GM23338 (cell line): ENCODE results near the gene PHC3. TPM values are rescaled to one million over a fixed set of nuclear protein-coding genes. Genes with fewer than 3 reads are reported as not detected.

Experiments used
- ATAC-seq: fragments of 200-7000 bp; cut with Tn5 transposase; 3 replicates; pipeline ENCODE4 v1.9.1; 2020
- DNase-seq: peaks from one replicate; pipeline ENCODE4 v3.0.0-alpha.2; 2015; ENCODE audit warnings: low spot score
- H2AFZ ChIP-seq: fragments of 200-600 bp; sonication (generic); 2 replicates; pipeline ENCODE4 v1.8.0; 2016; ENCODE audit warnings: antibody characterized with exemption, mild to moderate bottlenecking, moderate library complexity
- H3F3A ChIP-seq: fragments of 200-600 bp; sonication (generic); replicated peaks from 2 replicates; pipeline ENCODE4 v1.8.0; 2017; ENCODE audit warnings: antibody characterized with exemption, mixed run types, low read depth
- H3K27ac ChIP-seq: fragments of 200-600 bp; sonication (generic); 2 replicates; pipeline ENCODE4 v1.6.1; 2016; ENCODE audit warnings: low read depth
- H3K27me3 ChIP-seq: fragments of 200-600 bp; sonication (generic); 2 replicates; pipeline ENCODE4 v1.8.0; 2016; ENCODE audit warnings: mild to moderate bottlenecking, mixed run types, moderate library complexity; ENCODE audit not compliant: insufficient read depth
- H3K36me3 ChIP-seq: fragments of 200-600 bp; sonication (generic); 2 replicates; pipeline ENCODE4 v1.8.0; 2016; ENCODE audit warnings: mild to moderate bottlenecking; ENCODE audit not compliant: insufficient read depth
- H3K4me1 ChIP-seq: fragments of 200-600 bp; sonication (generic); 2 replicates; pipeline ENCODE4 v1.8.0; 2016; ENCODE audit warnings: mild to moderate bottlenecking, moderate library complexity; ENCODE audit not compliant: insufficient read depth
- H3K4me2 ChIP-seq: fragments of 200-600 bp; sonication (generic); 2 replicates; pipeline ENCODE4 v1.7.1; 2017; ENCODE audit warnings: mixed run types
- H3K4me3 ChIP-seq: fragments of 200-600 bp; sonication (generic); 2 replicates; pipeline ENCODE4 v1.6.1; 2016; ENCODE audit warnings: mixed run types
- H3K79me2 ChIP-seq: fragments of 200-600 bp; sonication (generic); replicated peaks from 2 replicates; pipeline ENCODE4 v1.8.0; 2017; ENCODE audit warnings: mild to moderate bottlenecking; ENCODE audit not compliant: insufficient read depth
- H3K9me2 ChIP-seq: fragments of 200-600 bp; sonication (generic); 2 replicates; pipeline ENCODE4 v1.8.0; 2017; ENCODE audit not compliant: insufficient read depth
- H4K20me1 ChIP-seq: fragments of 200-600 bp; sonication (generic); replicated peaks from 2 replicates; pipeline ENCODE4 v1.8.0; 2017; ENCODE audit warnings: mild to moderate bottlenecking; ENCODE audit not compliant: insufficient read depth
- H3K27ac Mint-ChIP-seq: 2 replicates; pipeline ENCODE4 v1.8.0; 2020; ENCODE audit warnings: inconsistent platforms, mild to moderate bottlenecking, moderate library complexity, mixed read lengths
- H3K27me3 Mint-ChIP-seq: 3 replicates; pipeline ENCODE4 v1.8.0; 2022; ENCODE audit warnings: low read depth, mild to moderate bottlenecking, moderate library complexity, mixed read lengths, inconsistent platforms; ENCODE audit not compliant: insufficient read depth, poor library complexity
- H3K36me3 Mint-ChIP-seq: 3 replicates; pipeline ENCODE4 v1.8.0; 2021; ENCODE audit warnings: low read depth, mild to moderate bottlenecking, inconsistent platforms, moderate library complexity, mixed read lengths
- H3K4me1 Mint-ChIP-seq: 3 replicates; pipeline ENCODE4 v1.8.0; 2020; ENCODE audit warnings: mild to moderate bottlenecking, inconsistent platforms, mixed read lengths
- H3K4me3 Mint-ChIP-seq: 3 replicates; pipeline ENCODE4 v1.8.0; 2021; ENCODE audit warnings: moderate library complexity, mild to moderate bottlenecking, inconsistent platforms, mixed read lengths
- H3K9me3 Mint-ChIP-seq: 3 replicates; pipeline ENCODE4 v1.8.0; 2020; ENCODE audit warnings: moderate library complexity, mild to moderate bottlenecking, inconsistent platforms, mixed read lengths
- CREB1 ChIP-seq: fragments of 250-450 bp; sonication (Bioruptor Pico); IDR thresholded peaks from 2 replicates; pipeline ENCODE4 v1.5.0; 2020; ENCODE audit warnings: low read depth, mild to moderate bottlenecking, moderate library complexity
- EZH2 ChIP-seq: fragments of 200-600 bp; sonication (generic); IDR thresholded peaks from one replicate; pipeline ENCODE4 v1.8.0; 2017; ENCODE audit warnings: antibody characterized with exemption, mild to moderate bottlenecking, low read depth; ENCODE audit not compliant: unreplicated experiment
- JUNB ChIP-seq: IDR thresholded peaks from one replicate; pipeline ENCODE4 v1.6.1; 2016; ENCODE audit warnings: antibody characterized with exemption; ENCODE audit not compliant: unreplicated experiment
- NANOG ChIP-seq: IDR thresholded peaks from 2 replicates; pipeline ENCODE4 v1.6.1; 2016; ENCODE audit warnings: antibody characterized with exemption, borderline replicate concordance
- POLR2AphosphoS5 ChIP-seq: IDR thresholded peaks from 2 replicates; pipeline ENCODE4 v1.6.1; 2016; ENCODE audit warnings: antibody characterized with exemption, low read depth
- STAT1 ChIP-seq: IDR thresholded peaks from one replicate; pipeline ENCODE4 v1.6.1; 2016; ENCODE audit warnings: antibody characterized with exemption; ENCODE audit not compliant: unreplicated experiment
- ZNF114 ChIP-seq: fragments of 250-450 bp; sonication (Bioruptor Pico); IDR thresholded peaks from 2 replicates; pipeline ENCODE4 v1.5.0; 2020; ENCODE audit warnings: mild to moderate bottlenecking, moderate library complexity
- ZNF331 ChIP-seq: fragments of 250-450 bp; sonication (Bioruptor Pico); IDR thresholded peaks from 2 replicates; pipeline ENCODE4 v1.5.0; 2020; ENCODE audit warnings: low read depth, mild to moderate bottlenecking, moderate library complexity
- polyA plus RNA-seq: library from polyadenylated mRNA; unstranded; fragments of >200 nt; fragmentation: Nextera tagmentation; extraction: Ambion mirVana; gene quantifications from 2 replicates; pipeline ENCODE4 v1.2.1, GENCODE V29; 2016
- total RNA-seq: library from RNA; depleted of rRNA; stranded (reverse); fragments of >200 nt; shearing (Covaris generic); gene quantifications from 2 replicates; pipeline ENCODE4 v1.2.3, GENCODE V29; 2014
- TF ChIP-seq, protein P1 (sequence below): IDR thresholded peaks from 2 replicates; pipeline ENCODE4 v1.6.1; 2016; ENCODE audit warnings: antibody characterized with exemption
- TF ChIP-seq, protein P2 (sequence below), 2 experiments: fragments of 200-600 bp in 1 of 2; sonication (generic) in 1 of 2; conservative IDR thresholded peaks; 2 replicates each; pipeline versions ENCODE4 v1.5.1 to v1.6.1; 2016 to 2017; ENCODE audit warnings: antibody characterized with exemption in 2 of 2, low read depth in 2 of 2, mild to moderate bottlenecking in 2 of 2, moderate library complexity in 1 of 2
- TF ChIP-seq, protein P3 (sequence below): IDR thresholded peaks from one replicate; pipeline ENCODE4 v1.6.1; 2018; ENCODE audit warnings: antibody characterized with exemption; ENCODE audit not compliant: unreplicated experiment

PHC3 gene
- total and polyA plus RNA-seq, 2 experiments from 2014 or later: 23.9 to 83.5 TPM

DNA sequence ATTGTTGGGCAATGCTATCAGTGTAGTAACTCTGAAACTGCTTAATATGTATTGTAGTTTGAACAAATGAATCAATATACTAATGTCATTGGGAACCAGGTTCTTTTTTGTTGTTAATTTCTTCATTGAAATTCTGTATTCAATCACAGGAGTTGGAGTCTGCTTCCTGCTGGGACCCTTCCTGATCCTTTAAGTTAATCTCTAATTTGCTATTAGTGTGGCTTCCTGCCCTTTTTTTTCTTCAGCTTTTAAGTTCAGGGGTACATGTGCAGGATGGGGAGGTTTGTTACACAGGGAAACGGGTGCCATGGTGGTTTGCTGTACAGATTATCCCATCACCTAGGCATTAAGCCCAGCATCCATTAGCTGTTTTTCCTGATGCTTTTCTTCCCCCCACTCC is 122.1 kb downstream of the PHC3 start:
- Mint-ChIP-seq H3K4me3 (peak overlapping the region; percentile 45), H3K4me1 (peaks cover 62% of the 10 kb centered on the region), H3K9me3 (no peaks in the 10 kb centered on the region), H3K27ac (peak overlapping the region; percentile 82), H3K36me3 (peaks cover 15% of the 10 kb centered on the region), H3K27me3 (peaks cover 3% of the 10 kb centered on the region)
- DNase-seq (peak; percentile 42), ATAC-seq (no peak; the same call in 2 of the 3 replicates)
- H3F3A ChIP-seq: peaks cover 5% of the 10 kb centered on the region; the same call in 1 of the 2 replicates
- H3K4me1 ChIP-seq: peaks cover 44% of the 10 kb centered on the region
- TF ChIP-seq ZNF331 (no peak), JUNB (no peak), NANOG (peak; percentile 56; the same call in 1 of the 2 replicates)
- no peaks in the 10 kb centered on the region for H3K36me3 ChIP-seq
- H3K27me3 ChIP-seq: no peaks in the 10 kb centered on the region
- no peak overlapping the region; the same call in 1 of the 2 replicates for H3K4me3 ChIP-seq
- no peaks in the 10 kb centered on the region for H3K9me2 ChIP-seq
- no peaks in the 10 kb centered on the region for H4K20me1 ChIP-seq
- H3K27ac ChIP-seq: no peak overlapping the region
- no peaks in the 10 kb centered on the region; the same call in 1 of the 2 replicates for H3K79me2 ChIP-seq
- H2AFZ ChIP-seq: no peak overlapping the region
- H3K4me2 ChIP-seq: peak overlapping the region; percentile 13

DNA sequence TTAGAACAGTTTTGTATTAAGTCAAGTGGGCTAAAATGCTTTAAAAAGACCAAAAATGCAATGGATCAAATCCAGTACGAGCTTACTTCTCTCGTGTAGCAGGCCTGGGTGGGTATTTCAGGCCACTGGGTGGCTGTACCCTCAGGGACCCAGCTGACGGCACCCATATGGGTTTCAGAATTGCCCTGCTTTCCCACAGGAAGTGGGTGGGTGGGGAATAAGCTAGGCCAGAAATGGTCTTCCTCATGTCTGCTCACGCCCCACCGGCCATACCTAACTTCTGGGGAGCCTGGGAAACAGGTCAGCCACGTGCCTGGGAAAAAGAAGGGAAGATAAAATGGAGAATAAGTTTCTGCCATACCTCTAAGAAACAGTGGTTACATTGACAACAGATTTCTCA is 123.4 kb downstream of the PHC3 start:
- H3K79me2 ChIP-seq: no peaks in the 10 kb centered on the region; the same call in 1 of the 2 replicates
- H3K27ac ChIP-seq: 0 out of 2 replicates have a peak overlapping the region, but pooled peaks have one; percentile 53
- Mint-ChIP-seq H3K9me3 (no peaks in the 10 kb centered on the region), H3K27me3 (peaks cover 1% of the 10 kb centered on the region), H3K36me3 (peaks cover 11% of the 10 kb centered on the region), H3K4me1 (peaks cover 55% of the 10 kb centered on the region), H3K27ac (peak overlapping the region; percentile 86), H3K4me3 (no peak overlapping the region)
- no peaks in the 10 kb centered on the region for H3K27me3 ChIP-seq
- no peak overlapping the region for H2AFZ ChIP-seq
- H3K9me2 ChIP-seq: no peaks in the 10 kb centered on the region
- no peaks in the 10 kb centered on the region for H3K36me3 ChIP-seq
- ATAC-seq (no peak), DNase-seq (no peak)
- H3K4me1 ChIP-seq: peaks cover 44% of the 10 kb centered on the region
- no peaks in the 10 kb centered on the region for H4K20me1 ChIP-seq
- H3K4me3 ChIP-seq: no peak overlapping the region
- peak overlapping the region; percentile 7; the same call in 1 of the 2 replicates for H3K4me2 ChIP-seq
- peaks cover 5% of the 10 kb centered on the region; the same call in 1 of the 2 replicates for H3F3A ChIP-seq
- TF ChIP-seq, protein P1, sequence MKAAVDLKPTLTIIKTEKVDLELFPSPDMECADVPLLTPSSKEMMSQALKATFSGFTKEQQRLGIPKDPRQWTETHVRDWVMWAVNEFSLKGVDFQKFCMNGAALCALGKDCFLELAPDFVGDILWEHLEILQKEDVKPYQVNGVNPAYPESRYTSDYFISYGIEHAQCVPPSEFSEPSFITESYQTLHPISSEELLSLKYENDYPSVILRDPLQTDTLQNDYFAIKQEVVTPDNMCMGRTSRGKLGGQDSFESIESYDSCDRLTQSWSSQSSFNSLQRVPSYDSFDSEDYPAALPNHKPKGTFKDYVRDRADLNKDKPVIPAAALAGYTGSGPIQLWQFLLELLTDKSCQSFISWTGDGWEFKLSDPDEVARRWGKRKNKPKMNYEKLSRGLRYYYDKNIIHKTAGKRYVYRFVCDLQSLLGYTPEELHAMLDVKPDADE: no peak
- TF ChIP-seq, protein P2, sequence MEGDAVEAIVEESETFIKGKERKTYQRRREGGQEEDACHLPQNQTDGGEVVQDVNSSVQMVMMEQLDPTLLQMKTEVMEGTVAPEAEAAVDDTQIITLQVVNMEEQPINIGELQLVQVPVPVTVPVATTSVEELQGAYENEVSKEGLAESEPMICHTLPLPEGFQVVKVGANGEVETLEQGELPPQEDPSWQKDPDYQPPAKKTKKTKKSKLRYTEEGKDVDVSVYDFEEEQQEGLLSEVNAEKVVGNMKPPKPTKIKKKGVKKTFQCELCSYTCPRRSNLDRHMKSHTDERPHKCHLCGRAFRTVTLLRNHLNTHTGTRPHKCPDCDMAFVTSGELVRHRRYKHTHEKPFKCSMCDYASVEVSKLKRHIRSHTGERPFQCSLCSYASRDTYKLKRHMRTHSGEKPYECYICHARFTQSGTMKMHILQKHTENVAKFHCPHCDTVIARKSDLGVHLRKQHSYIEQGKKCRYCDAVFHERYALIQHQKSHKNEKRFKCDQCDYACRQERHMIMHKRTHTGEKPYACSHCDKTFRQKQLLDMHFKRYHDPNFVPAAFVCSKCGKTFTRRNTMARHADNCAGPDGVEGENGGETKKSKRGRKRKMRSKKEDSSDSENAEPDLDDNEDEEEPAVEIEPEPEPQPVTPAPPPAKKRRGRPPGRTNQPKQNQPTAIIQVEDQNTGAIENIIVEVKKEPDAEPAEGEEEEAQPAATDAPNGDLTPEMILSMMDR (conservative IDR thresholded peaks at IDR 0.05; ENCODE audit: low read depth in 2 of 2): no peak
- TF ChIP-seq ZNF114 (CRISPR knock-in tag) (no peak), ZNF331 (no peak), CREB1 (no peak), EZH2 (no peak), NANOG (no peak), JUNB (no peak), STAT1 (no peak), POLR2AphosphoS5 (no peak)
- TF ChIP-seq, protein P3, sequence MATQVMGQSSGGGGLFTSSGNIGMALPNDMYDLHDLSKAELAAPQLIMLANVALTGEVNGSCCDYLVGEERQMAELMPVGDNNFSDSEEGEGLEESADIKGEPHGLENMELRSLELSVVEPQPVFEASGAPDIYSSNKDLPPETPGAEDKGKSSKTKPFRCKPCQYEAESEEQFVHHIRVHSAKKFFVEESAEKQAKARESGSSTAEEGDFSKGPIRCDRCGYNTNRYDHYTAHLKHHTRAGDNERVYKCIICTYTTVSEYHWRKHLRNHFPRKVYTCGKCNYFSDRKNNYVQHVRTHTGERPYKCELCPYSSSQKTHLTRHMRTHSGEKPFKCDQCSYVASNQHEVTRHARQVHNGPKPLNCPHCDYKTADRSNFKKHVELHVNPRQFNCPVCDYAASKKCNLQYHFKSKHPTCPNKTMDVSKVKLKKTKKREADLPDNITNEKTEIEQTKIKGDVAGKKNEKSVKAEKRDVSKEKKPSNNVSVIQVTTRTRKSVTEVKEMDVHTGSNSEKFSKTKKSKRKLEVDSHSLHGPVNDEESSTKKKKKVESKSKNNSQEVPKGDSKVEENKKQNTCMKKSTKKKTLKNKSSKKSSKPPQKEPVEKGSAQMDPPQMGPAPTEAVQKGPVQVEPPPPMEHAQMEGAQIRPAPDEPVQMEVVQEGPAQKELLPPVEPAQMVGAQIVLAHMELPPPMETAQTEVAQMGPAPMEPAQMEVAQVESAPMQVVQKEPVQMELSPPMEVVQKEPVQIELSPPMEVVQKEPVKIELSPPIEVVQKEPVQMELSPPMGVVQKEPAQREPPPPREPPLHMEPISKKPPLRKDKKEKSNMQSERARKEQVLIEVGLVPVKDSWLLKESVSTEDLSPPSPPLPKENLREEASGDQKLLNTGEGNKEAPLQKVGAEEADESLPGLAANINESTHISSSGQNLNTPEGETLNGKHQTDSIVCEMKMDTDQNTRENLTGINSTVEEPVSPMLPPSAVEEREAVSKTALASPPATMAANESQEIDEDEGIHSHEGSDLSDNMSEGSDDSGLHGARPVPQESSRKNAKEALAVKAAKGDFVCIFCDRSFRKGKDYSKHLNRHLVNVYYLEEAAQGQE: no peak
